Esophagus (tissue), 2 donors: ENCODE data around the gene TFDP2. TPM values are rescaled to one million over a fixed set of nuclear protein-coding genes. Genes with fewer than 3 reads are reported as not detected.

Experiments used
- H3K27ac ChIP-seq, 2 donors: one replicate each; pipeline ENCODE4 v1.5.1; 2013; ENCODE audit warnings: low read depth in 2 of 2, mild to moderate bottlenecking in 2 of 2, inconsistent platforms in 1 of 2, low read length in 1 of 2, moderate library complexity in 1 of 2
- H3K27me3 ChIP-seq, 2 donors: one replicate each; pipeline ENCODE4 v1.6.1; 2013; ENCODE audit warnings: low read length in 2 of 2, control low read depth in 1 of 2, mild to moderate bottlenecking in 1 of 2; ENCODE audit not compliant: insufficient read depth in 2 of 2, control insufficient read depth in 1 of 2
- H3K36me3 ChIP-seq, 2 donors: one replicate each; pipeline ENCODE4 v1.6.1; 2013; ENCODE audit warnings: low read length in 1 of 2; ENCODE audit not compliant: control insufficient read depth in 2 of 2, insufficient read depth in 2 of 2
- H3K4me1 ChIP-seq, 2 donors: one replicate each; pipeline ENCODE4 v1.6.1; 2013; ENCODE audit warnings: low read length in 1 of 2; ENCODE audit not compliant: control insufficient read depth in 2 of 2, insufficient read depth in 2 of 2
- H3K4me3 ChIP-seq, 2 donors: one replicate each; pipeline ENCODE4 v1.5.1; 2013; ENCODE audit warnings: low read length in 2 of 2, mild to moderate bottlenecking in 2 of 2, low read depth in 1 of 2, moderate library complexity in 1 of 2
- H3K9me3 ChIP-seq, 2 donors: one replicate each; pipeline ENCODE4 v1.6.1; 2013; ENCODE audit warnings: mild to moderate bottlenecking in 2 of 2, low read depth in 1 of 2, low read length in 1 of 2, moderate library complexity in 1 of 2; ENCODE audit not compliant: control insufficient read depth in 2 of 2, insufficient read depth in 1 of 2
- WGBS, 2 donors: extraction: QIAGEN DNeasy Blood & Tissue Kit; methylation state at CpG; one replicate each; pipeline ENCODE4 v1.1.7; 2013; 5-methylcytosine and 5-hydroxymethylcytosine counted together
- polyA plus RNA-seq, 2 donors: library from polyadenylated mRNA; stranded (reverse); fragments of 200-250 nt; gene quantifications; one replicate each; pipeline ENCODE4 v1.2.3, GENCODE V29; 2013
- donor health status: healthy with polysubstance abuse.
- donor health status: Bipolar disorder and iron deficiency.

The TFDP2 gene
- polyA plus RNA-seq, 2 donors: 6.2 to 10.8 TPM

DNA sequence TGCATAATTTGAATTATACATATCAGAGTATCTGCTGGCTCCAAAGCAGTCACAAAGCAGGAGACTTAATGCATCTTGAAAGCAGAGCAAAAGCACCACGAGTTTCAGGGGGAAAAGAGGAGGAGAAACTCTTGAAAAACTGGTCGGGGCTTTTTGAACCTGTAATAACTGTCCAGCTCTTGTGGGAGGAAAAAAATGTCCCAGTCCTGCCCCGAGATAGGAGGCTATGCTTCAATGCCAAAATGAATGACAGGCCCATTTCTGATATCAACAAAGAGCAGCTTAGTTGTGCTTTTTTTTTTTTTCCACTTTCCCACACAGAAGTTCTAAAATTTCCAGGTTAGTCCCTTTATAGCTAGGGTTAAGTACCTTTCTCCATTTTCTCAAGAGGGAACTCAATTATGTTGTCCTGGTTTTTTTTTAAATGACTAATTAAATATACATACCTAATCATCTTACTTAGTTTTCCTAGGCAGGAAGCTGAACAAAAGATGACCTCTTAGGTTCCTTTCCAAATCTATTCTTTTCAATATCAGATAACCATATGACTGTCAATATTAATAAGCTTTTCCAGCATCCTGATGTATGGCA is 120.2 kb downstream of the TFDP2 start:
- H3K4me3 ChIP-seq: no peak overlapping the region
- H3K36me3 ChIP-seq: no peaks in the 10 kb centered on the region
- no peaks in the 10 kb centered on the region for H3K27me3 ChIP-seq
- peak overlapping the region in 1 of 2 donors; percentile 4 for H3K27ac ChIP-seq
- 32 to 42% methylated on average over 3 of the region's 3 CpGs for WGBS, 2 donors
- H3K4me1 ChIP-seq: peaks cover 0 to 2% of the 10 kb centered on the region in 2 donors
- H3K9me3 ChIP-seq: no peaks in the 10 kb centered on the region

DNA sequence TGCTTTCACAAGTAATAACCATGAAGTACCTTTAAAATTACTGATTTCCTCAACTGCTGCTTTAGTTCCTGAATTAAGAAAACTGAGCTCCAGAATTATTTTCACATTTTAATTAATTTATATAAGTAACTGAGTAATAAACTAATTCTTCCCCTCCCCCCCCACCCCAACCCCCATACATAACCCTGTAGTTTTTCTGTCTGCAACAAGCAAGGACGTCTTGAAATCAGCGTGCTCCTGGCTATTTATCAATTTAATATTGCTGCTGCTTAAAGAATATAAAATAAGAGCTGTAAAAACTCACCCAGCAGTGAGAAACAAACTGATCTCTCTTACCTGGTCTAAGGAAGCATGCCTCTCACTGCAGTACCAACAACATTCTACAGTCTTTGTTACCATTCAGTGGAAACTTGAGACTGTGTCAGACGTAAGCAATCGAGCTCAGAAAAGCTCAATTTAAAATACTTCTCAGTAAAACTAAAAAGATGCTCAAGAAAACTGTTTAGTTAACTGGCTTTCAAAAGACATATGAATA is 121.0 kb downstream of the TFDP2 start:
- peak overlapping the region in 1 of 2 donors; percentile 60 for H3K4me3 ChIP-seq
- no peaks in the 10 kb centered on the region for H3K27me3 ChIP-seq
- H3K9me3 ChIP-seq: no peaks in the 10 kb centered on the region
- H3K4me1 ChIP-seq: peaks cover 0 to 2% of the 10 kb centered on the region in 2 donors
- 6 to 9% methylated on average over 4 of the region's 4 CpGs for WGBS, 2 donors
- no peaks in the 10 kb centered on the region for H3K36me3 ChIP-seq
- H3K27ac ChIP-seq: no peak overlapping the region

DNA sequence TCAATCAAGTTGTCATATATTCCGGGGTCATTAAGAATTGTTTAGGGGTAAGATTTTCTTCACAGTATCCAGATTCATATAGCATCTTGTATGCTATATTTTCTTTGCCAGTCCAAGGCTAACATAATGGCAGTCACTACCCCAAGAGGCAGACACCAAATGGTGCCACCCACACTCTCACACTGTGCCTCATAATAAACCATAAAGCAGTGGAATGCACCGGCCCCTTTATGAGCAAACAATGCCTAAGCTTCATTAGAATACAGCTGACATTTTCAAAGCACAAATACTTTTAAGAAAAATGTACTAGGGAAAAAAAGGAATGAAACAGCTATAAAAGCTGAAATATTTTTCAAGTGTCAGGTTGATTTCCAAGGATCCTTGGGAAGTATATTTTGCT is 121.6 kb downstream of the TFDP2 start:
- H3K27ac ChIP-seq: no peak overlapping the region
- 3% methylated on average over 2 of the region's 2 CpGs for whole genome bisulfite sequencing, 2 donors
- H3K9me3 ChIP-seq: no peaks in the 10 kb centered on the region
- H3K36me3 ChIP-seq: no peaks in the 10 kb centered on the region
- H3K4me1 ChIP-seq: peaks cover 0 to 2% of the 10 kb centered on the region in 2 donors
- H3K4me3 ChIP-seq: peak overlapping the region in 1 of 2 donors; percentile 60
- no peaks in the 10 kb centered on the region for H3K27me3 ChIP-seq

DNA sequence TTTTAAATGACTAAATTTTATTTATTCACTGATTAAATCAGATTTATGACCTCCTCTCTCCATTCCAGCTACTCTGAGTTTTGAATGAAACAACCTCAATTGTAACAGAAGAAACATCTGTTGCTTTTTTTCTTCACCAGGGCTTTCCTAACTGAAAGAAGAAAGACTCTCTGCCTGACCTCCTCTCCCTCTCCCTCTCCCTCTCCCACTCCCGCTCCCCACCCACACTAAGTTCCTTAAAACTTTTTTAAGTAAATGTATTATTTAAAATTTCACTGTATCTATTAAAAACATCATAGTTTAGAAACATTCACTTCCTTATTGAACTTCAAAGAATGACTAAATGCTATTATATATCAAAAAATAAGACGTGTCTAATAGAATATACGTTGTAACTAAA is 122.0 kb downstream of the TFDP2 start:
- Histone ChIP-seq H3K27ac (no peak overlapping the region), H3K4me3 (no peak overlapping the region), H3K36me3 (no peaks in the 10 kb centered on the region), H3K9me3 (no peaks in the 10 kb centered on the region), H3K4me1 (peaks cover 0 to 2% of the 10 kb centered on the region in 2 donors), H3K27me3 (no peaks in the 10 kb centered on the region)
- 16 to 18% methylated on average over 3 of the region's 3 CpGs for WGBS, 2 donors

DNA sequence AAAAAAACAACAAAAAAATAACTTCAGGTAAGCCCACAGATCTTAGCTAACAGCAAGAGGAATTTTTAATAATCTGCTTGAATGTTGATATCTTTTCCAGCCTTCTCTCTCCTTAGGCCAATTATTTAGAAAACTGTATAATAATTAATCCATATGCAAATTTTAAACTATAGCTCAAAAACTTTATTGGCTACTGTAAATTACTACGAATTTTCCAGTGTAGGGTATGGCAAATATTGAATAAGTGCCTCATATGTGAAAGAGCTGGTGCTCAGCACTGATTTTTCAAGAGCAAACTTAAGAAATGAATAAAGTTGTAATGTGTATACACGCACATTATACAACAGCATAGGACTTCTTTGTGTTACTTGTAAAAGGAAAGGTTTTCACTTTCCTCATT is 123.0 kb downstream of the TFDP2 start:
- no peaks in the 10 kb centered on the region for H3K36me3 ChIP-seq
- H3K4me3 ChIP-seq: no peak overlapping the region
- peaks cover 0 to 2% of the 10 kb centered on the region in 2 donors for H3K4me1 ChIP-seq
- whole genome bisulfite sequencing, 2 donors: 72 to 75% methylated on average over 2 of the region's 2 CpGs
- H3K27me3 ChIP-seq: no peaks in the 10 kb centered on the region
- no peak overlapping the region for H3K27ac ChIP-seq
- no peaks in the 10 kb centered on the region for H3K9me3 ChIP-seq

DNA sequence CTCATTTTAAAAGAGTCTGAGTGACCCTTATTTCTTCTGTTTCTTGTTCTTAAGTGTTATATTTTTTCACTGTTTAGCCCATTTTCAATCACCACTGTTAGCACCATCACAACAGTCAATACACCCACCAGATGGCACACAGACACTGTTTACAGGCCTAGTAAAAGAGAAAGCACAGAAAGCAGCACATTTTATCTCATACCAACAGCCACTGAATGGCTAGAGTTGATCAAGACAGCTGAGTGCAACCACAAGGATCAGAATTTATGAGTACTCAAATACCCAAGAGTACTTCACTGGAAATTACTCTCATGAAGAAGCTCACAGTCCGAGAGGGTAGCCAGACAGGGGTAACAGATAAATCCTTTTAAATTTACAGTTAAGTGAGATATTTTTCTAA is 127.0 kb downstream of the TFDP2 start:
- H3K27ac ChIP-seq: no peak overlapping the region
- no peaks in the 10 kb centered on the region for H3K4me1 ChIP-seq
- H3K4me3 ChIP-seq: no peak overlapping the region
- H3K36me3 ChIP-seq: no peaks in the 10 kb centered on the region
- no peaks in the 10 kb centered on the region for H3K9me3 ChIP-seq
- no peaks in the 10 kb centered on the region for H3K27me3 ChIP-seq
- 91 to 95% methylated on average over 1 of the region's 1 CpG for WGBS, 2 donors

DNA sequence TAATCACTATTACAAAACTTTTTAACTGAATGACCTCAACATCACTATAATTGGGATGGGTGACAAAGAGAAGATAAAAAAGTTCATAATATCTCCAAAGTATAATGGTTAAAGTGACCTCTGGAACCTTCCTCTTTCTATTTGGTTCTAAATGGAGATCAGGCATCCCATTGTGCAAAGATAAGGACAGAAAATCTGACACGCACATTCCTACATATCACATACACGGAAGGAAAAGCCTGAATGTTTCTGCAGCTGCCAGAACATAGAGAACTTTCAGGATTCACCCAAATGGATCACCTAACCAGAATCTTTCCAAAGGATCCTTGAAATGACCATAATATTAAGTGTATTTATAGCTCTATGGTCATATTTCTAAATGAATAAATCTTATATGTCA is 128.2 kb downstream of the TFDP2 start:
- Histone ChIP-seq H3K36me3 (no peaks in the 10 kb centered on the region), H3K4me3 (no peak overlapping the region), H3K4me1 (no peaks in the 10 kb centered on the region), H3K27me3 (no peaks in the 10 kb centered on the region), H3K27ac (no peak overlapping the region), H3K9me3 (no peaks in the 10 kb centered on the region)
- WGBS, 2 donors: 75 to 85% methylated on average over 2 of the region's 2 CpGs

DNA sequence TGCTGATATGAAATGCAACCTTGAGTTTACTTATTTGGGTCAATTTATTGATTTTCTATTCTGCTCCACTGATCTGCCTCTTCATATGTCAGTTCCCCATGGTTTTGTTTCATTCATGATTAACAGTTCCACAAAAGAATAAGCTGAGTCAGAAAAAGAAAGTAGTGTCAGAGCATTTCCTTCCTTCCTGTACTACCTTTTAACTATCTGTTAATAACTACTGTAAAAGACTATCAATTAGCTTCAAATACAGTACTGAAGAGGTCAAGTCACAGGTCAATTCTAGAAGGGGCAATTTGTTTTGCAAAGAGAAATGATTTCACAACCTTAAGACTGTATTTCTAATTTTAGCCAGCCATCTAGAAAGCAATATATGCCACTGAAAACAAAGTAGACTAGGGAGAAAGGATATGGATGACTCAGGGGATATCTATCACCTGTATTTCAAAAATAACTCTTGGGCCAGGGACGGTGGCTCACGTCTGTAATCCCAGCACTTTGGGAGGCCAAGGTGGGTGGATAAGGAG is 129.5 kb downstream of the TFDP2 start:
- H3K4me1 ChIP-seq: no peaks in the 10 kb centered on the region
- H3K9me3 ChIP-seq: no peaks in the 10 kb centered on the region
- no peaks in the 10 kb centered on the region for H3K36me3 ChIP-seq
- no peak overlapping the region for H3K4me3 ChIP-seq
- 29 to 52% methylated on average over 2 of the region's 2 CpGs for WGBS, 2 donors
- no peak overlapping the region for H3K27ac ChIP-seq
- H3K27me3 ChIP-seq: no peaks in the 10 kb centered on the region

DNA sequence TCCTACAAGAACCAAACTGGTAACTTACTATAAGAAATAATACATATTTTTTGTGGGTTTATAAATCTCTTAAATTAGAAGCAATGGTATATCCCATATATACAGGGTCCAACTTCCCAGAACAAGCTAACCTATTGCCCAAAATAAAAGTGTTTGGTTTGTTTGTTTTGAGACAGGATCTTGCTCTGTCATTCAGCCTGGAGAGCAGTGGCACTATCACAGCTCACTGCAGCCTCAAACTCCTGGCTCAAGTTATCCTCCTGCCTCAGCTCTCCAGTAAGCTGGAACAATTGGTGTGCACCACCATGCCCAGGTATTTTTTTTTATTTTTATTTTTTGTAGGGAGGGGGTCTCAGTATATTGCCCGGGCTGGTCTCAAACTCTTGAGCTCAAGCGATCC is 135.4 kb downstream of the TFDP2 start:
- WGBS, 2 donors: 93 to 98% methylated on average over 2 of the region's 2 CpGs
- no peak overlapping the region for H3K4me3 ChIP-seq
- no peaks in the 10 kb centered on the region for H3K27me3 ChIP-seq
- H3K27ac ChIP-seq: no peak overlapping the region
- H3K4me1 ChIP-seq: no peaks in the 10 kb centered on the region
- H3K9me3 ChIP-seq: no peaks in the 10 kb centered on the region
- no peaks in the 10 kb centered on the region for H3K36me3 ChIP-seq
